Osteocyte (in vitro differentiated cells): ENCODE data around the gene CNOT10. TPM values are rescaled to one million over a fixed set of nuclear protein-coding genes. Genes with fewer than 3 reads are reported as not detected.
A peak's percentile ranks its signal among the peaks of the same experiment; 100 is the strongest.
"Not testable (repeated sequence)": the region's sequence is repeated elsewhere in the genome, so short reads cannot be mapped to it uniquely, and the experiment has no call there.

ENCODE experiments used
- DNase-seq: peaks from one replicate; pipeline ENCODE4 v3.0.0; 2021; ENCODE audit warnings: mixed read lengths; ENCODE audit not compliant: unreplicated experiment; ENCODE audit errors: extremely low spot score
- H3K27ac Mint-ChIP-seq: one replicate; pipeline ENCODE4 v1.8.0; 2021; ENCODE audit warnings: mild to moderate bottlenecking, mixed read lengths; ENCODE audit not compliant: unreplicated experiment
- H3K27me3 Mint-ChIP-seq: one replicate; pipeline ENCODE4 v1.8.0; 2021; ENCODE audit warnings: mixed read lengths; ENCODE audit not compliant: unreplicated experiment
- H3K36me3 Mint-ChIP-seq: one replicate; pipeline ENCODE4 v1.8.0; 2021; ENCODE audit warnings: mixed read lengths; ENCODE audit not compliant: unreplicated experiment
- H3K4me1 Mint-ChIP-seq: one replicate; pipeline ENCODE4 v1.8.0; 2021; ENCODE audit warnings: mixed read lengths; ENCODE audit not compliant: unreplicated experiment
- H3K4me3 Mint-ChIP-seq: one replicate; pipeline ENCODE4 v1.8.0; 2021; ENCODE audit warnings: mild to moderate bottlenecking, moderate library complexity, mixed read lengths; ENCODE audit not compliant: unreplicated experiment
- H3K9me3 Mint-ChIP-seq: one replicate; pipeline ENCODE4 v1.8.0; 2021; ENCODE audit warnings: mixed read lengths; ENCODE audit not compliant: unreplicated experiment
- total RNA-seq: library from RNA; stranded (reverse); gene quantifications from 2 replicates; pipeline ENCODE4 v1.2.1, GENCODE V29; 2021
- TF ChIP-seq, protein P1 (sequence below): fragments of 200-600 bp; sonication (generic); IDR thresholded peaks from 2 replicates; pipeline ENCODE4 v1.5.0; 2021; ENCODE audit warnings: antibody characterized with exemption, mild to moderate bottlenecking, moderate library complexity

The CNOT10 gene
- total RNA-seq, 1 donor from 2014 or later: 47.7 TPM

DNA sequence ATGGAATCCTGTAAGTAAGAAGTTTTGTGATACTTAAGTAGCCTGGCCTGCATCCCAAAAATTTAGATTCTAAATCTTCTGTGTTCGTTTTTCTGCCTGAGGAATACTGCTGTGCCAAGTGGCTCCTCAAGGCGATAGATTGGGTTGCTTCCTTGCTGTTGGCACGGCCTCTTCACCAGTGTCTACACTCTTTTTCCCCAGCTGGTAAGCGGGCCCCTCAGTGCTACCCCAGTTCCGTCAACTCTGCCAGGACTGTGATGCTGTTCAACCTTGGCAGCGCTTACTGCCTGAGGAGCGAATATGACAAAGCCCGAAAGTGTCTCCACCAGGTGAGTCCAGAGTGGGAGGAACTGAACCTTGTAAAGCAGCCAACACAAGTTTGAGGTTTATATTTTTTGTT lies 79.5 kb downstream of the CNOT10 start:
- Mint-ChIP-seq H3K4me1 (no peaks in the 10 kb centered on the region), H3K9me3 (no peaks in the 10 kb centered on the region), H3K27ac (no peak overlapping the region), H3K36me3 (peaks cover 22% of the 10 kb centered on the region), H3K27me3 (no peaks in the 10 kb centered on the region), H3K4me3 (no peak overlapping the region)
- DNase-seq: no peak
- TF ChIP-seq, protein P1, sequence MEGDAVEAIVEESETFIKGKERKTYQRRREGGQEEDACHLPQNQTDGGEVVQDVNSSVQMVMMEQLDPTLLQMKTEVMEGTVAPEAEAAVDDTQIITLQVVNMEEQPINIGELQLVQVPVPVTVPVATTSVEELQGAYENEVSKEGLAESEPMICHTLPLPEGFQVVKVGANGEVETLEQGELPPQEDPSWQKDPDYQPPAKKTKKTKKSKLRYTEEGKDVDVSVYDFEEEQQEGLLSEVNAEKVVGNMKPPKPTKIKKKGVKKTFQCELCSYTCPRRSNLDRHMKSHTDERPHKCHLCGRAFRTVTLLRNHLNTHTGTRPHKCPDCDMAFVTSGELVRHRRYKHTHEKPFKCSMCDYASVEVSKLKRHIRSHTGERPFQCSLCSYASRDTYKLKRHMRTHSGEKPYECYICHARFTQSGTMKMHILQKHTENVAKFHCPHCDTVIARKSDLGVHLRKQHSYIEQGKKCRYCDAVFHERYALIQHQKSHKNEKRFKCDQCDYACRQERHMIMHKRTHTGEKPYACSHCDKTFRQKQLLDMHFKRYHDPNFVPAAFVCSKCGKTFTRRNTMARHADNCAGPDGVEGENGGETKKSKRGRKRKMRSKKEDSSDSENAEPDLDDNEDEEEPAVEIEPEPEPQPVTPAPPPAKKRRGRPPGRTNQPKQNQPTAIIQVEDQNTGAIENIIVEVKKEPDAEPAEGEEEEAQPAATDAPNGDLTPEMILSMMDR: no peak

DNA sequence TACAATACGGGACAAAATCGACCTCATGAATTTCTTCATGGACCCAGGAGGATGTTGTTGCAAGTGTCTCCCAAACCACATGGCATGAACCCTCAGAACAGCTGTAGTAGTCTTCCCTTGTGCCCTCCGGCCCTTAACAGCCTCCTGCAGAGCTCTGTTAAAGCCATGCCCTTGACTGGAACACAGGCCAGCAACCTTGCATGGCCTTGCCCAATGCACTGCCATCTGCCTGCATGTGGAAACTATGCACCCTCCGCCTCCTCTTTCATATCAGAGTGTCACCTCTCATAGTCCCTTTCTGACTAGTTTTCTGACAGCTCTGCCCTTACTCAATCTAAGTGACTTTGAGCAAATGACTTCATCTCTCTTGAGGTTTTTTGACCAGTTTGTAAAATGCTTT lies 93.4 kb downstream of the CNOT10 start:
- Mint-ChIP-seq H3K4me3 (no peak overlapping the region), H3K4me1 (peaks cover 6% of the 10 kb centered on the region), H3K36me3 (peaks cover 19% of the 10 kb centered on the region), H3K27me3 (no peaks in the 10 kb centered on the region), H3K27ac (no peak overlapping the region), H3K9me3 (no peaks in the 10 kb centered on the region)
- no peak for DNase-seq
- TF ChIP-seq, protein P1: no peak

DNA sequence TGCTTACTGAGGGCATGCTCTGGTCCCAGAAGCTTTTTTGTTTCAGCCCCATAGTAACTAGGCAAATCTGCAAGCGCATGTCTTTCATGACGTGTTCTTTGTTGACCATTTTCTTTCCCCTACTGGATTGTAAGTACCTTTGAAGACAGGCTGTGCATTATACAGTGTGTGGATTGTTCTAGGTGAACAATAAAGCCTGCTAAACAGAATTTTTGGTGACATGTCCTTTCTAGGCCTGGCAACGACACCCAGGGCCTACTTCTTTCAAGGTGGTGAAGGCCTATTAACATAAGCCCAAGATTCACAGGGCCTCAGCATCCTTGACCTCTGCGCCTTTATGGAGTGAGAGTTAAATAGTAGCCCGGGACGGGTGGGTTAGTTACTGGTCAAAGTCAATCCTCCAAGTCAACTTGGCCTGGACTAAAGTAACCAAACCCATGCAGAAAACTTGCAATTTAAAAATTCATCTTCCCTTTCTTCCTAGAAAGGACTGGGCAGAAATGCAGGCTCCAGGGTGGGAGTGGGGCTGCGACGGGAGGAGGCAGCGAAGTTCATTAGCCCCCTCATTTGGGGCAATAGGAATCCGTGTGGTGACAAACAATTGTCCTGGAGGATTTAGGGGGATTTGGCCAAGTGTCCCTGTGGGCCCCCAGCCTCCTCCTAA lies 95.2 kb downstream of the CNOT10 start:
- TF ChIP-seq, protein P1: no peak
- no peak overlapping the region for H3K27ac Mint-ChIP-seq
- H3K36me3 Mint-ChIP-seq: peaks cover 9% of the 10 kb centered on the region

DNA sequence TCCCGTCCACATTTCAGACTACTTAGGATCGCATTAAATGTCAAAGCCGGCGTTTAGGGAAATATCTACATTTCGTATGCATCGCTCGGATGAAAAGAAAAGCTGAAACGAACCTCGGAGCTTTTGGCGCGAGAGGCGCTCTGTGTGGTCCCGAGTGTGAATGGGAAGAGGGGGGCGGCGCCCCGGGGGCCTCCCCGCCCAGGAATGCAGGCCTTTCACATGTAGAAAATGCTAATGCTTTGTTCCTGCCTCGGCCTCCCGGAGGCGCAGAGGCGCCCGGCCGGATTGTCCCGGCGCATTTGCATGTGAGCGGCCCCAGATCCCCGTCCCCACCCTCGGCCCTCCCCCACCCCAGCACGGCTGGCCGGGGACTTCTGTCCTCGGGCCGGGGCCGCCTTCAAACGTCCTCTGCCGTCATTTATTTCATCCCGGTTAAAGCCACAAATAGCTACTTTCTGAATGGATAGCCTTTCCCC lies 95.8 kb downstream of the CNOT10 start:
- DNase-seq: peak; percentile 87
- no peaks in the 10 kb centered on the region for H3K9me3 Mint-ChIP-seq
- no peaks in the 10 kb centered on the region for H3K27me3 Mint-ChIP-seq
- H3K27ac Mint-ChIP-seq: peak overlapping the region; percentile 84
- H3K36me3 Mint-ChIP-seq: peaks cover 5% of the 10 kb centered on the region
- H3K4me1 Mint-ChIP-seq: peaks cover 6% of the 10 kb centered on the region
- TF ChIP-seq, protein P1: no peak
- H3K4me3 Mint-ChIP-seq: peak overlapping the region; percentile 91

More for the DNA sequence above, 95.2 kb downstream of the CNOT10 start:
- no peaks in the 10 kb centered on the region for H3K9me3 Mint-ChIP-seq
- DNase-seq: no peak
- no peaks in the 10 kb centered on the region for H3K27me3 Mint-ChIP-seq
- H3K4me3 Mint-ChIP-seq: peak overlapping the region; percentile 91
- H3K4me1 Mint-ChIP-seq: peaks cover 6% of the 10 kb centered on the region

DNA sequence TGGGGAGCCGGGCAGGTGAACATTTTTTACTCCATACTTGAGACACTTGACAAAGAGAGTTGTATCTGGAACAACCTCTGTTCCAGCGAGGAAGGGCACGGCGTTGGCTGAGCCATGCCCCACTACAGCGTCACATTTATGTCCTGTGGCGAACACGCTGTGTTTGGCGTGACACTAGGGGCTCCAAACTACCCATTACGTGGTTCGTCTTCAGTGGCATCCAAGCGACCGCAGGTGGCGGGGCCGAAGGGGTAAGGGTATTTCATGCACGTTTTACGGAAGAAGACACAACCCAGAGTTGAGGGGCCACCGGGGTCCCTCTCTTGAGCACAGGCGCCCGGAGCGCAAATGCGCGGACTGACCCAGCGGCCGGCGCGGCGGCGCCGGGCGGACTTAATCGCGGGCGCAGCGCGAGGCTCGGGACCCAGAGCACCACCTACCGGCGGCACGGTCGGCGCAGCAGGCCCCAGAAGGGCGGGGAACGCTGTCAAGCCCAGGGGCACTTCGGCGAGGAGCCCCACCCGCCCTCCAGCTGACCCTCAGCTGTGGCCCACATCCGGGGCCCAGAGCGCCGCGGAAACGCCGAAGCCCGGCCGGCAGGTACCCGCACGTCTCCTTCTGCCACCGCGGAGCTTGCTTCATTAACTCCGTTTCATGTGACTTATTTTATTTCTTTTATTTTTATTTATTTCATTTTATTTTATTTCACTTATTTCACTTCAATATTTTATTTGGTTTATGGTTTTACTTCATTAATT lies 96.4 kb downstream of the CNOT10 start:
- Mint-ChIP-seq H3K9me3 (no peaks in the 10 kb centered on the region), H3K4me1 (peaks cover 6% of the 10 kb centered on the region), H3K4me3 (peak overlapping the region; percentile 91), H3K27ac (peak overlapping the region; percentile 84), H3K27me3 (no peaks in the 10 kb centered on the region), H3K36me3 (no peaks in the 10 kb centered on the region)
- peak; percentile 93 for DNase-seq
- TF ChIP-seq, protein P1: peak; percentile 90

DNA sequence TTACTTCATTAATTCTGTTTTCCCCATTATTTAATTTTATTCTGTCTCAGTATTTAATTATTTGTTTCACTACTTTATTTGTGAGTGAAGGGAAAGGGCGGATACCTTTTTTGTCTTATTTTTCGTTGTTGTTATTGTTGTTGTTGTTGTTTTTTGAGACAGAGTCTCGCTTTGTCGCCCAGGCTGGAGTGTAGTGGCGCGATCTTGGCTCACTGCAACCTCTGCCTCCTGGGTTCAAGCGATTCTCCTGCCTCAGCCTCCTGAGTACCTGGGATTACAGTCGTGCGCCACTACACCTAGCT lies 96.9 kb downstream of the CNOT10 start:
- not testable (repeated sequence) for H3K9me3 Mint-ChIP-seq, H3K27me3 Mint-ChIP-seq, DNase-seq, H3K36me3 Mint-ChIP-seq, H3K4me1 Mint-ChIP-seq, H3K27ac Mint-ChIP-seq
- H3K4me3 Mint-ChIP-seq: peak overlapping the region; percentile 53
